HG02973 (cell line): ENCODE results near the gene THUMPD1.
"Not testable (repeated sequence)": the region's sequence is repeated elsewhere in the genome, so short reads cannot be mapped to it uniquely, and the experiment has no call there.

Source experiments
- ATAC-seq: cut with Tn5 transposase; IDR thresholded peaks from one replicate; pipeline ENCODE4 v1.9.1; 2021; ENCODE audit warnings: moderate library complexity; ENCODE audit not compliant: unreplicated experiment

The THUMPD1 gene

DNA sequence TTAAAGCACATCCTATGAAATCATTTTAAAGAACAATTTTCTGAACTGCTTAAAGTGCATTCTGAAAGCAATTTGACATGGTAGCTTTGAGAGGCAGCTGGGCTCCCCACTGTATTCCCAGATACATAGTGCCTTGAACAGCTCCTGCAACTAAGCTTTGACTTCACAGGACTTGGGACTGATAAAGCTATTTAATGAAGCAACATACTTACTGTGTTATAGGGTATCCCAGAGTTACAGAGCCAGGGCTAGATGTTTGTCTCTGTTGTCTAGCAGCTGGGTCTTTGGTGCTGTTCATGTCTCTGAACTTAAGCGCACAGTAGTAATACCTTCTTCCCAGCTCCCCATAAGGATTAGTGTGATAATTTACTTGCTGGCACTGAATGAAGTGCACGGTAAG lies 45.0 kb downstream of the THUMPD1 start:
- ATAC-seq = no peak

DNA sequence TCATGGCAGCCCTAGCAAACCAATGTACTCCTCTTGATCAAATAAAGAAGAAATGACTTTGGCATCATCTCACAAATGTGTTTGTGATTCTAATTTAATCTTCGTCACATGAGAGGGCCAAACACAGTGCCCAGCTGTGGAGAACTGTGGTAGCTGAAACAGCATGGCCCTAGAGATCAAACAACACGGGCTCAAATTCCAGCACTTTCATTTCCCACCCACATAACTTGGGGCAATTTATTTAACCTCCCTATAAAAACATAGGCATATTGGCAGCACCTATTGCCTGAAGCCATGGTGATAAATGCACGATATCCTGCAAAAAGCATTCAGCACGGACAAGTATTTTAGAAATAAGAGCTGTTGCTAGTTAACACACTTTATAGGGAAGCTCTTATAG lies 46.6 kb downstream of the THUMPD1 start:
- no peak for ATAC-seq

DNA sequence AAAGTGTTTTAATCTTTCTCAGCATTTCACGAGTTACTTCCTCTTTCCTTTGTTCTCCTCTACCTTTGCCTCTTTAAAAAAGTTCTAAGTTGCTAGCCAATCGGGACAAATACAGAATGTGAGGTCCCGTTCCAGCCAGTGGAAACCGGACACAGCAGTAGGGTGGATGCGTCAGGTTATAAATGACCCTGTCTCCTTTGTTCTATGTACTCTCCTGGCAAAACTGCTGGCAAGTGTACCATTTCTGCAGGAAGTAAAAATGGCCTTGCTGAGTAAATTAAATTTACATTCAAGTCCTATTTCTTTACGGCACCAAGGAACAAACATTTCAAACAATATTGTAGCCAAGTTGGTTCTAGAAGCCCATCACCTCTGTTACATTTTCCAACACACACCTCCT lies 47.5 kb downstream of the THUMPD1 start:
- ATAC-seq = not testable (repeated sequence)

DNA sequence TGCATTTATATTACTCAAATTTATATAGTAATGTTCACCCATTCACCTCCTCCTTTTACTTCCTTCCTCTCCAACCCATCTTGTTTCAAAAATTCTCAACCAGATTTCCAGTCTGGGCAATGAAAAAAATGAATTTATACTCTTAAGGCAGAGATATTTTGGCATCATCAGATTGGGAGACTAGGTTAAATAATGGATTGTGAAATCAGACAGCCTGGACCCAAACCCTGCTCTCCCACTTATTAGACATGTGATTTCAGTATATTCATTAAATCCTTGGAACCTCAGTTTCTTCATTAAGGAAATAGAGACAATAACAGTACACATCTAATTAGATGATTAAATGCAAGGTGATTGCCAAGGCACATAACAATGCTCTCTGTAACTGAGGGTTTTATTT lies 52.0 kb downstream of the THUMPD1 start:
- no peak for ATAC-seq

DNA sequence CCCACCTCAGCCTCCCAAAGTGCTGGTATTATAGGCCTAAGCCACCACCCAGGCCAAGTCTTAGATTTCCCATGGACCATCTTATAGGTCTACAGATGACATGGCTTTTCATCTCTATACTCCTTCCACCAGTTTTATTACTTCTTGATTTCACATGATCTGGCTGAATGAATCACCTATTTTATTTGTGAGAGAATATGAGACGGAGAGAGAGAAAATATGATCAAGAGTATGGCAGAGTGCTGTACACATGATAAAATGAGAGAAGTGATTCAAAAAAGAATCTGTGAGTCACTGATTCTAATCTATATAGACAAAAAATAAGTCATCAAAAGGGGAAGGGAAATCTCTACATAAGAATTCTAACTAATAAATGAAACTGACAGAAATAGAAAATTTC lies 57.8 kb downstream of the THUMPD1 start:
- no peak for ATAC-seq
